Astrocyte (in vitro differentiated cells and primary cell): ENCODE measurements around the gene DNAAF5. TPM values are rescaled to one million over a fixed set of nuclear protein-coding genes. Genes with fewer than 3 reads are reported as not detected.
A peak's percentile ranks its signal among the peaks of the same experiment; 100 is the strongest.

Experiments
- DNase-seq: peaks from one replicate; pipeline ENCODE4 v3.0.0-alpha.2; 2010; ENCODE audit warnings: low read depth
- FAIRE-seq: peaks from 2 replicates; lab custom pipeline; 2011; peaks lifted over from hg19 to GRCh38; lab: Jason Lieb, UNC
- H2AFZ ChIP-seq: 2 replicates; pipeline ENCODE4 v1.6.0; 2012; ENCODE audit warnings: low read depth, low read length, inconsistent platforms
- H3K27ac ChIP-seq: 2 replicates; pipeline ENCODE4 v1.5.1; 2011; ENCODE audit warnings: low read depth, low read length, inconsistent platforms
- H3K27me3 ChIP-seq: 2 replicates; pipeline ENCODE4 v1.6.0; 2011; ENCODE audit warnings: low read length, inconsistent platforms; ENCODE audit not compliant: insufficient read depth
- H3K36me3 ChIP-seq: 2 replicates; pipeline ENCODE4 v1.5.1; 2011; ENCODE audit warnings: low read length, inconsistent platforms; ENCODE audit not compliant: insufficient read depth
- H3K4me1 ChIP-seq: 2 replicates; pipeline ENCODE4 v1.5.1; 2011; ENCODE audit warnings: low read length, inconsistent platforms; ENCODE audit not compliant: insufficient read depth
- H3K4me2 ChIP-seq: 2 replicates; pipeline ENCODE4 v1.6.0; 2012; ENCODE audit warnings: low read length, inconsistent platforms
- H3K4me3 ChIP-seq: 2 replicates; pipeline ENCODE4 v1.5.1; 2011; ENCODE audit warnings: low read depth, mild to moderate bottlenecking, low read length, inconsistent platforms; ENCODE audit not compliant: insufficient read depth
- H3K79me2 ChIP-seq: 2 replicates; pipeline ENCODE4 v1.6.0; 2012; ENCODE audit warnings: mild to moderate bottlenecking, low read length, inconsistent platforms; ENCODE audit not compliant: insufficient read depth
- H3K9ac ChIP-seq: 2 replicates; pipeline ENCODE4 v1.6.0; 2012; ENCODE audit warnings: mild to moderate bottlenecking, low read length, inconsistent platforms
- H3K9me3 ChIP-seq: 2 replicates; pipeline ENCODE4 v1.5.1; 2012; ENCODE audit warnings: low read depth, mild to moderate bottlenecking, low read length, inconsistent platforms; ENCODE audit not compliant: insufficient read depth
- H4K20me1 ChIP-seq: 2 replicates; pipeline ENCODE4 v1.6.0; 2012; ENCODE audit warnings: low read length, inconsistent platforms; ENCODE audit not compliant: insufficient read depth
- H3K27ac Mint-ChIP-seq: one replicate; pipeline ENCODE4 v1.8.0; 2021; ENCODE audit warnings: mild to moderate bottlenecking, mixed read lengths; ENCODE audit not compliant: unreplicated experiment
- H3K27me3 Mint-ChIP-seq: one replicate; pipeline ENCODE4 v1.8.0; 2021; ENCODE audit warnings: low read depth, mixed read lengths; ENCODE audit not compliant: unreplicated experiment
- H3K36me3 Mint-ChIP-seq: one replicate; pipeline ENCODE4 v1.8.0; 2021; ENCODE audit warnings: low read depth, mixed read lengths; ENCODE audit not compliant: unreplicated experiment
- H3K4me1 Mint-ChIP-seq: one replicate; pipeline ENCODE4 v1.8.0; 2021; ENCODE audit warnings: low read depth, mixed read lengths; ENCODE audit not compliant: unreplicated experiment
- H3K4me3 Mint-ChIP-seq: one replicate; pipeline ENCODE4 v1.8.0; 2021; ENCODE audit warnings: mild to moderate bottlenecking, moderate library complexity, mixed read lengths; ENCODE audit not compliant: unreplicated experiment
- H3K9me3 Mint-ChIP-seq: one replicate; pipeline ENCODE4 v1.8.0; 2021; ENCODE audit warnings: mild to moderate bottlenecking, mixed read lengths; ENCODE audit not compliant: unreplicated experiment
- CTCF ChIP-seq: IDR thresholded peaks from 2 replicates; pipeline ENCODE4 v1.5.1; 2011; ENCODE audit warnings: low read depth, mild to moderate bottlenecking, inconsistent platforms, low read length, moderate library complexity; ENCODE audit not compliant: insufficient read depth
- EZH2 ChIP-seq: IDR thresholded peaks from 2 replicates; pipeline ENCODE4 v1.6.1; 2012; ENCODE audit warnings: mild to moderate bottlenecking, low read length, inconsistent platforms; ENCODE audit not compliant: insufficient read depth
- total RNA-seq: library from RNA; stranded (reverse); gene quantifications from 2 replicates; pipeline ENCODE4 v1.2.1, GENCODE V29; 2021

Gene DNAAF5
- total RNA-seq, 1 donor from 2014 or later, result 24.5 TPM

GRCh38 chr7:786472-787255, 60.2 kb downstream of the DNAAF5 start:
- no peaks in the 10 kb centered on the region for H3K79me2 ChIP-seq
- H3K9me3 ChIP-seq, result no peaks in the 10 kb centered on the region
- Mint-ChIP-seq H3K4me3 (no peak overlapping the region), H3K4me1 (no peaks in the 10 kb centered on the region), H3K9me3 (peaks cover 3% of the 10 kb centered on the region), H3K36me3 (peaks cover 28% of the 10 kb centered on the region), H3K27me3 (no peaks in the 10 kb centered on the region), H3K27ac (no peak overlapping the region)
- no peak overlapping the region for H3K9ac ChIP-seq
- no peak overlapping the region for H3K27ac ChIP-seq
- H3K4me3 ChIP-seq, result no peak overlapping the region
- H4K20me1 ChIP-seq, result no peaks in the 10 kb centered on the region
- H3K4me1 ChIP-seq, result no peaks in the 10 kb centered on the region
- peak; percentile 62 for FAIRE-seq
- DNase-seq, result no peak
- H3K36me3 ChIP-seq, result no peaks in the 10 kb centered on the region
- no peak overlapping the region for H2AFZ ChIP-seq
- H3K27me3 ChIP-seq, result no peaks in the 10 kb centered on the region
- peak; percentile 64 for TF ChIP-seq CTCF
- TF ChIP-seq EZH2, result no peak
- H3K4me2 ChIP-seq, result no peak overlapping the region

- Histone ChIP-seq H4K20me1 (no peaks in the 10 kb centered on the region), H3K4me2 (no peak overlapping the region), H3K27me3 (no peaks in the 10 kb centered on the region), H3K9me3 (no peaks in the 10 kb centered on the region), H3K79me2 (no peaks in the 10 kb centered on the region), H3K27ac (no peak overlapping the region), H3K4me1 (no peaks in the 10 kb centered on the region), H2AFZ (no peak overlapping the region), H3K9ac (no peak overlapping the region), H3K36me3 (no peaks in the 10 kb centered on the region), H3K4me3 (no peak overlapping the region)
- Mint-ChIP-seq H3K9me3 (peaks cover 3% of the 10 kb centered on the region), H3K27ac (no peak overlapping the region), H3K4me3 (no peak overlapping the region), H3K4me1 (no peaks in the 10 kb centered on the region), H3K27me3 (no peaks in the 10 kb centered on the region), H3K36me3 (peaks cover 28% of the 10 kb centered on the region)
- DNase-seq (no peak), FAIRE-seq (no peak)
- no peak for TF ChIP-seq CTCF
Observed at GRCh38 chr7:787332-788240, 61.1 kb downstream of the DNAAF5 start.
